PC-3 (cell line): ENCODE measurements around the gene ABRAXAS1. TPM values are rescaled to one million over a fixed set of nuclear protein-coding genes. Genes with fewer than 3 reads are reported as not detected.
A peak's percentile ranks its signal among the peaks of the same experiment; 100 is the strongest.

Source experiments
- ATAC-seq: fragments of 200-7000 bp; cut with Tn5 transposase; 2 replicates; pipeline ENCODE4 v1.9.1; 2020; ENCODE audit warnings: mild to moderate bottlenecking, moderate library complexity
- BruUV-seq: library from RNA; stranded (reverse); fragments of 400-500 nt; replicated peaks from 2 replicates; lab custom pipeline; 2021; lab: Mats Ljungman, UMichigan
- CTCF ChIA-PET: fragments of 300-600 bp; sonication (Branson Sonifier 250); formaldehyde crosslinking; loops from one replicate; lab custom pipeline; 2022; ENCODE audit warnings: antibody characterized with exemption; lab: Charles Lee
- POLR2A ChIA-PET: fragments of 300-600 bp; sonication (Branson Sonifier 250); formaldehyde crosslinking; loops from one replicate; lab custom pipeline; 2022; ENCODE audit warnings: antibody characterized with exemption; ENCODE audit not compliant: unreplicated experiment; lab: Charles Lee
- DNase-seq: peaks from one replicate; pipeline ENCODE4 v3.0.0-alpha.2; 2015
- H2AFZ ChIP-seq: fragments of 300-600 bp; sonication (generic); 2 replicates; pipeline ENCODE4 v1.6.0; 2016; ENCODE audit warnings: antibody characterized with exemption, low read length
- H3F3A ChIP-seq: fragments of 300-600 bp; sonication (generic); one replicate; pipeline ENCODE4 v1.6.0; 2017; ENCODE audit warnings: antibody characterized with exemption, low read length, control low read depth, mild to moderate bottlenecking; ENCODE audit not compliant: unreplicated experiment
- H3K27ac ChIP-seq: fragments of 300-600 bp; sonication (generic); 2 replicates; pipeline ENCODE4 v1.5.1; 2016; ENCODE audit warnings: mild to moderate bottlenecking, low read length
- H3K27me3 ChIP-seq: fragments of 300-600 bp; sonication (generic); 2 replicates; pipeline ENCODE4 v1.6.1; 2016; ENCODE audit warnings: low read length, mixed read lengths
- H3K36me3 ChIP-seq: fragments of 300-600 bp; sonication (generic); 2 replicates; pipeline ENCODE4 v1.6.1; 2016; ENCODE audit warnings: low read depth, mixed run types, low read length, mixed read lengths
- H3K4me1 ChIP-seq: fragments of 300-600 bp; sonication (generic); 2 replicates; pipeline ENCODE4 v1.5.1; 2016; ENCODE audit warnings: low read length; ENCODE audit not compliant: insufficient read depth
- H3K4me2 ChIP-seq: fragments of 300-600 bp; sonication (generic); 2 replicates; pipeline ENCODE4 v1.6.0; 2016; ENCODE audit warnings: low read length
- H3K4me3 ChIP-seq: fragments of 300-600 bp; sonication (generic); 2 replicates; pipeline ENCODE4 v1.5.1; 2016; ENCODE audit warnings: mild to moderate bottlenecking, low read length, mixed read lengths
- H3K79me2 ChIP-seq: fragments of 300-600 bp; sonication (generic); 2 replicates; pipeline ENCODE4 v1.6.1; 2017; ENCODE audit warnings: low read length, mixed read lengths
- H3K9ac ChIP-seq: fragments of 300-600 bp; sonication (generic); 2 replicates; pipeline ENCODE4 v1.6.0; 2016; ENCODE audit warnings: mild to moderate bottlenecking, low read length
- H3K9me2 ChIP-seq: fragments of 300-600 bp; sonication (generic); replicated peaks from 2 replicates; pipeline ENCODE4 v1.6.1; 2016; ENCODE audit warnings: mixed run types, low read length, mixed read lengths
- H3K9me3 ChIP-seq: fragments of 300-600 bp; sonication (generic); 2 replicates; pipeline ENCODE4 v1.6.1; 2016; ENCODE audit warnings: low read length, mixed read lengths
- H4K20me1 ChIP-seq: fragments of 300-600 bp; sonication (generic); 2 replicates; pipeline ENCODE4 v1.6.1; 2016; ENCODE audit warnings: low read length, mixed read lengths
- CTCF ChIP-seq: fragments of 300-600 bp; sonication (generic); conservative IDR thresholded peaks from 2 replicates; pipeline ENCODE4 v1.5.1; 2017; ENCODE audit warnings: antibody characterized with exemption, low read depth, mild to moderate bottlenecking, low read length
- EZH2 ChIP-seq: fragments of 300-600 bp; sonication (generic); IDR thresholded peaks from one replicate; pipeline ENCODE4 v1.6.1; 2017; ENCODE audit warnings: antibody characterized with exemption, mild to moderate bottlenecking, low read length; ENCODE audit not compliant: unreplicated experiment
- EZH2phosphoT487 ChIP-seq: fragments of 300-600 bp; sonication (generic); IDR thresholded peaks from 2 replicates; pipeline ENCODE4 v1.6.1; 2018; ENCODE audit warnings: mild to moderate bottlenecking, antibody characterized with exemption, low read length, borderline replicate concordance
- intact Hi-C: fragments of 100-400 bp; cut with micrococcal nuclease; formaldehyde crosslinking; loops from 2 replicates; pipeline ENCODE4 v1.9.0; 2023
- total RNA-seq: library from RNA; depleted of rRNA; stranded (reverse); fragments of >200 nt; gene quantifications from 2 replicates; pipeline ENCODE4 v1.2.3, GENCODE V29; 2014

Gene ABRAXAS1
- total RNA-seq, 1 experiment from 2014 or later, result 10.3 TPM

GRCh38 chr4:83522239-83522638 is 37.3 kb upstream of the ABRAXAS1 start:
- BruUV-seq, result no TSS peak
- Histone ChIP-seq H3K4me2 (no peak overlapping the region), H2AFZ (no peak overlapping the region), H4K20me1 (no peaks in the 10 kb centered on the region), H3K36me3 (no peaks in the 10 kb centered on the region), H3F3A (no peaks in the 10 kb centered on the region), H3K4me3 (no peak overlapping the region), H3K9me2 (no peaks in the 10 kb centered on the region), H3K9ac (no peak overlapping the region), H3K9me3 (no peaks in the 10 kb centered on the region), H3K27ac (no peak overlapping the region), H3K79me2 (no peaks in the 10 kb centered on the region), H3K4me1 (0 out of 2 replicates have a peak, but pooled peaks cover 2% of the 10 kb centered on the region), H3K27me3 (no peaks in the 10 kb centered on the region)
- ChIA-PET CTCF (no interaction called here), POLR2A (no interaction called here)
- DNase-seq (no peak), ATAC-seq (no peak)
- intact Hi-C loops, result no loop called here
- no peak for TF ChIP-seq EZH2
- TF ChIP-seq EZH2phosphoT487, result no peak
- no peak for TF ChIP-seq CTCF

- CTCF ChIA-PET, result no interaction called here
- Histone ChIP-seq H3K79me2 (no peaks in the 10 kb centered on the region), H3K27ac (peak overlapping the region; percentile 79), H3K9me3 (no peaks in the 10 kb centered on the region), H3K4me1 (peaks cover 25% of the 10 kb centered on the region), H3K9me2 (no peaks in the 10 kb centered on the region), H3K27me3 (no peaks in the 10 kb centered on the region), H3F3A (no peaks in the 10 kb centered on the region), H2AFZ (no peak overlapping the region), H3K9ac (peak overlapping the region; percentile 15; the same call in 1 of the 2 replicates), H3K4me2 (0 out of 2 replicates have a peak overlapping the region, but pooled peaks have one; percentile 1), H3K4me3 (no peak overlapping the region), H3K36me3 (no peaks in the 10 kb centered on the region), H4K20me1 (no peaks in the 10 kb centered on the region)
- TF ChIP-seq EZH2phosphoT487, result no peak
- TF ChIP-seq CTCF, result no peak
- no peak for TF ChIP-seq EZH2
- intact Hi-C loops, result no loop called here
- peak; percentile 88 for ATAC-seq
- DNase-seq, result peak; percentile 93
- POLR2A ChIA-PET, result interaction anchor here (0.6 kb wide), 1 partner anchor 15 kb away, joined by 16 read pairs; no protein-coding TSS in a partner anchor
- BruUV-seq, result no TSS peak
These were observed 31.3 kb upstream of the ABRAXAS1 start for GRCh38 chr4:83516042-83516772.

GRCh38 chr4:83510442-83510841 is 25.5 kb upstream of the ABRAXAS1 start:
- POLR2A ChIA-PET, result no interaction called here
- no peak overlapping the region for H2AFZ ChIP-seq
- no peak for ATAC-seq

More at GRCh38 chr4:83510442-83510841, 25.5 kb upstream of the ABRAXAS1 start:
- no peak overlapping the region for H3K4me2 ChIP-seq
- H3K36me3 ChIP-seq, result no peaks in the 10 kb centered on the region
- H3K79me2 ChIP-seq, result no peaks in the 10 kb centered on the region
- no peaks in the 10 kb centered on the region for H3K9me2 ChIP-seq
- no peak overlapping the region for H3K27ac ChIP-seq
- H3F3A ChIP-seq, result no peaks in the 10 kb centered on the region
- H3K27me3 ChIP-seq, result no peaks in the 10 kb centered on the region
- TF ChIP-seq CTCF, result no peak
- TF ChIP-seq EZH2, result no peak
- TF ChIP-seq EZH2phosphoT487, result no peak
- no peak overlapping the region for H3K9ac ChIP-seq
- H4K20me1 ChIP-seq, result no peaks in the 10 kb centered on the region
- intact Hi-C loops, result no loop called here
- no peak for DNase-seq
- peaks cover 11% of the 10 kb centered on the region for H3K4me1 ChIP-seq
- BruUV-seq, result no TSS peak
- CTCF ChIA-PET, result no interaction called here
- no peak overlapping the region for H3K4me3 ChIP-seq
- H3K9me3 ChIP-seq, result no peaks in the 10 kb centered on the region
